Adrenal gland (tissue), 12 donors: ENCODE data around the gene EIF4E2. TPM values are rescaled to one million over a fixed set of nuclear protein-coding genes. Genes with fewer than 3 reads are reported as not detected.

Source experiments
- DNase-seq, 7 donors: peaks; one replicate each; pipeline ENCODE4 v3.0.0-alpha.2; 2019 to 2020
- H3K27ac ChIP-seq, 5 donors: fragments of 200-600 bp; sonication (generic) in 4 of 5; 1 replicate in 3 of 5; 2 replicates in 2 of 5; pipeline versions ENCODE4 v1.5.1 to v1.8.0; 2016 to 2020; ENCODE audit warnings: mild to moderate bottlenecking in 1 of 5
- H3K27me3 ChIP-seq: fragments of 200-600 bp; 2 replicates; pipeline ENCODE4 v1.8.0; 2021
- H3K36me3 ChIP-seq, 2 donors: fragments of 200-600 bp; replicated peaks in 1 of 2; 1 replicate in 1 of 2; 2 replicates in 1 of 2; pipeline versions ENCODE4 v1.5.1 to v1.8.0; 2018 to 2022
- H3K4me1 ChIP-seq, 2 donors: fragments of 200-600 bp; replicated peaks in 1 of 2; 1 replicate in 1 of 2; 2 replicates in 1 of 2; pipeline versions ENCODE4 v1.5.1 to v1.8.0; 2018 to 2021
- H3K4me3 ChIP-seq, 4 donors: fragments of 200-600 bp; sonication (generic) in 3 of 4; one replicate each; pipeline ENCODE4 v1.5.1; 2016 to 2018
- H3K9me3 ChIP-seq, 3 donors: fragments of 200-600 bp; sonication (generic) in 1 of 3; replicated peaks in 1 of 3; 1 replicate in 2 of 3; 2 replicates in 1 of 3; pipeline versions ENCODE4 v1.5.1 to v1.8.0; 2016 to 2021
- CTCF ChIP-seq, 6 experiments: fragments of 450-650 bp in 4 of 6; fragments of 200-600 bp in 2 of 6; sonication (generic) in 1 of 6; IDR thresholded peaks; 1 replicate in 5 of 6; 2 replicates in 1 of 6; pipeline versions ENCODE4 v1.5.1 to v1.8.0; 2016 to 2021; ENCODE audit warnings: antibody characterized with exemption in 6 of 6, mild to moderate bottlenecking in 2 of 6, moderate library complexity in 1 of 6
- POLR2A ChIP-seq, 2 donors: fragments of 450-650 bp; IDR thresholded peaks; one replicate each; pipeline ENCODE4 v1.6.1; 2017; ENCODE audit warnings: antibody characterized with exemption in 2 of 2, mild to moderate bottlenecking in 2 of 2, moderate library complexity in 1 of 2
- WGBS, 4 donors: extraction: QIAGEN DNeasy Blood & Tissue Kit in 2 of 4; methylation state at CpG; one replicate each; pipeline versions ENCODE4 v1.1.5 to v1.1.7; 2013 to 2017; 5-methylcytosine and 5-hydroxymethylcytosine counted together
- intact Hi-C, 2 donors: fragments of 100-400 bp; cut with DNase I; formaldehyde crosslinking; loops; one replicate each; pipeline versions ENCODE4 v1.14.1 to v1.15.0; 2022 to 2023
- polyA plus RNA-seq, 3 donors: library from polyadenylated mRNA; stranded (reverse); fragments of 200-250 nt in 2 of 3; fragments of 350-450 nt in 1 of 3; fragmentation: Illumina TruSeq in 1 of 3; extraction: RNeasy Lipid Tissue Mini Kit (QIAGEN cat#74804) in 1 of 3; gene quantifications; one replicate each; pipeline ENCODE4 v1.2.3, GENCODE V29; 2013 to 2014
- total RNA-seq, 9 donors: library from RNA; depleted of rRNA in 4 of 9; stranded (reverse); fragments of >200 nt in 4 of 9; fragments of 120-200 nt in 1 of 9; fragmentation: NEBNext Ultra II Directional in 1 of 9; extraction: Animal tissue kit (Norgen Biotek cat#: 25700) in 1 of 9; gene quantifications; one replicate each; pipeline versions ENCODE4 v1.1.0 to v1.2.4, GENCODE V29; 2013 to 2023
- donor health status: healthy with polysubstance abuse.
- donor health status: Bipolar disorder and iron deficiency.
- donor health status: DM: yes; HTN: yes; CAD: no.
- donor health status: DM: no; HTN: no; CAD: no.
- donor health status: DM: no; HTN: no; CAD: no.
- donor health status: DM: yes; HTN: yes; CAD: no.

Gene EIF4E2
- total and polyA plus RNA-seq, 12 donors, result 32.2 to 137 (median 57.8) TPM

GRCh38 chr2:232511336-232511890, 39.1 kb upstream of the EIF4E2 start:
- 43 to 55% (median 43%) methylated on average over 6 to 11 of the region's 11 CpGs for WGBS, 4 donors
- intact Hi-C loops, result loop anchor here in 1 of 2 donors (10.0 kb wide), 1 partner anchor 187 kb away; no protein-coding TSS in a partner anchor
- Histone ChIP-seq H3K9me3 (no peaks in the 10 kb centered on the region), H3K4me3 (no peak overlapping the region), H3K27me3 (no peaks in the 10 kb centered on the region), H3K27ac (peak overlapping the region in 1 of 5 donors; percentile 29), H3K36me3 (no peaks in the 10 kb centered on the region), H3K4me1 (peaks cover 0 to 14% of the 10 kb centered on the region in 2 donors)
- DNase-seq, result peak; percentile 58 to 89 (median 78)
- TF ChIP-seq CTCF (IDR thresholded peaks at IDR 0.05) (no peak), POLR2A (IDR thresholded peaks at IDR 0.05) (no peak)

GRCh38 chr2:232512602-232513001, 37.9 kb upstream of the EIF4E2 start:
- TF ChIP-seq CTCF (IDR thresholded peaks at IDR 0.05), result no peak
- no peak for TF ChIP-seq POLR2A (IDR thresholded peaks at IDR 0.05)
- no peak overlapping the region for H3K27ac ChIP-seq
- intact Hi-C loops, result loop anchor here in 1 of 2 donors (10.0 kb wide), 1 partner anchor 188 kb away; no protein-coding TSS in a partner anchor
- no peaks in the 10 kb centered on the region for H3K27me3 ChIP-seq
- H3K4me3 ChIP-seq, result no peak overlapping the region
- H3K9me3 ChIP-seq, result no peaks in the 10 kb centered on the region
- WGBS, 4 donors, result 75 to 95% (median 85%) methylated on average over 7 to 10 of the region's 10 CpGs
- peaks cover 0 to 14% of the 10 kb centered on the region in 2 donors for H3K4me1 ChIP-seq
- DNase-seq, result peak in 1 of 7 donors; percentile 62
- H3K36me3 ChIP-seq, result no peaks in the 10 kb centered on the region

GRCh38 chr2:232513353-232513752, 37.1 kb upstream of the EIF4E2 start:
- 74 to 80% (median 77%) methylated on average over 5 of the region's 5 CpGs for WGBS, 4 donors
- Histone ChIP-seq H3K9me3 (no peaks in the 10 kb centered on the region), H3K4me3 (no peak overlapping the region), H3K4me1 (peaks cover 0 to 14% of the 10 kb centered on the region in 2 donors), H3K27me3 (no peaks in the 10 kb centered on the region), H3K27ac (no peak overlapping the region), H3K36me3 (no peaks in the 10 kb centered on the region)
- no peak for DNase-seq
- no peak for TF ChIP-seq POLR2A (IDR thresholded peaks at IDR 0.05)
- TF ChIP-seq CTCF (IDR thresholded peaks at IDR 0.05), result no peak
- intact Hi-C loops, result loop anchor here in 1 of 2 donors (10.0 kb wide), 1 partner anchor 189 kb away; no protein-coding TSS in a partner anchor

GRCh38 chr2:232515639-232516038, 34.9 kb upstream of the EIF4E2 start:
- WGBS, 4 donors, result 62 to 68% (median 64%) methylated on average over 7 of the region's 7 CpGs
- no peak for TF ChIP-seq CTCF (IDR thresholded peaks at IDR 0.05)
- TF ChIP-seq POLR2A (IDR thresholded peaks at IDR 0.05), result no peak
- intact Hi-C loops, result loop anchor here in 1 of 2 donors (10.0 kb wide), 1 partner anchor 191 kb away; no protein-coding TSS in a partner anchor
- Histone ChIP-seq H3K27ac (peak overlapping the region in 1 of 5 donors; percentile 50), H3K27me3 (no peaks in the 10 kb centered on the region), H3K9me3 (no peaks in the 10 kb centered on the region), H3K36me3 (no peaks in the 10 kb centered on the region), H3K4me3 (no peak overlapping the region), H3K4me1 (peaks cover 0 to 14% of the 10 kb centered on the region in 2 donors)
- DNase-seq, result peak in 6 of 7 donors; percentile 70 to 83 (median 80)
